Measurements from ENCODE around the gene ME1.

DNA sequence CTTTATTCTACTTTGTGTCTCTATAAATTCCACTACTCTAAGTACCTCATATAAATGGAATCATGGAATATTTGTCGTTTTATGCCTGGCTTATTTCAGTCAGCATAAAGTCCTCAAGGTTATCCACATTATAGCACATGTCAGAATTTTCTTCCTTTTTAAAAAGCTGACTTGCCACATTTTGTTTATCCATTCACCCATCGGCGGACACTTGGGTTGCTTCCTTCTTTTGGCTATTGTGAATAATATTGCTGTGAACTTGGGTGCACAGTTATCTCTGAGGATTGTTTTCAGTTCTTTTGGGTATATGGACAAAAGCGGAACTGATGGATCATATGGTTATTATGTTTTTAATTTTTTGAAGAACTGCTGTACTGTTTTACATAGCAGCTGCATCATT lies 39.1 kb upstream of the ME1 start:
- TF ChIP-seq, protein P1, sequence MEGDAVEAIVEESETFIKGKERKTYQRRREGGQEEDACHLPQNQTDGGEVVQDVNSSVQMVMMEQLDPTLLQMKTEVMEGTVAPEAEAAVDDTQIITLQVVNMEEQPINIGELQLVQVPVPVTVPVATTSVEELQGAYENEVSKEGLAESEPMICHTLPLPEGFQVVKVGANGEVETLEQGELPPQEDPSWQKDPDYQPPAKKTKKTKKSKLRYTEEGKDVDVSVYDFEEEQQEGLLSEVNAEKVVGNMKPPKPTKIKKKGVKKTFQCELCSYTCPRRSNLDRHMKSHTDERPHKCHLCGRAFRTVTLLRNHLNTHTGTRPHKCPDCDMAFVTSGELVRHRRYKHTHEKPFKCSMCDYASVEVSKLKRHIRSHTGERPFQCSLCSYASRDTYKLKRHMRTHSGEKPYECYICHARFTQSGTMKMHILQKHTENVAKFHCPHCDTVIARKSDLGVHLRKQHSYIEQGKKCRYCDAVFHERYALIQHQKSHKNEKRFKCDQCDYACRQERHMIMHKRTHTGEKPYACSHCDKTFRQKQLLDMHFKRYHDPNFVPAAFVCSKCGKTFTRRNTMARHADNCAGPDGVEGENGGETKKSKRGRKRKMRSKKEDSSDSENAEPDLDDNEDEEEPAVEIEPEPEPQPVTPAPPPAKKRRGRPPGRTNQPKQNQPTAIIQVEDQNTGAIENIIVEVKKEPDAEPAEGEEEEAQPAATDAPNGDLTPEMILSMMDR (IDR thresholded peaks at IDR 0.05), result no peak
- no peak for TF ChIP-seq POLR2A (IDR thresholded peaks at IDR 0.05)

Measured in esophagus squamous epithelium (tissue), 4 donors.